ENCODE data around the gene HOXA7.

The HOXA7 gene
- total RNA-seq = 0 reads per million in 4 experiments

DNA sequence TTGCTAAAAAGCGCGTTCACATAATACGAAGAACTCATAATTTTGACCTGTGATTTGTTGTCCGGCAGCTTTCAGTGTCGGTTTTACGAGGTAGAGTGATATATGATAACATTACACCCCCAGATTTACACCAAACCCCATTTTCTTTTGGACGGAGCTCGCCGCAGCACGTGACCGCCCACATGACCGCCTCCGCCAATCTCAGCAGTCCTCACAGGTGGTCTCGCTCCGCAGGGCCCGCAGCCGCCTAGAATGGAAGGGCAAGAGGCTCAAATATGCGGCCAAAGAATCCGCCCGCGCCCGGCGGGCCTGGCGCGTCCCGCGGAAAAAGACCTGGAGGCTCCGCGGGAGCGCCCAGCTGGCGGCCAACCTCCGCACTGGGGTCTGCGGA lies at the start of gene HOXA7:
TSS of gene HOXA7 (minus strand) at position 168 of the 391 bp plus-strand sequence. CDS start at position 38, 130 bp downstream.
- no peak for DNase-seq

DNA sequence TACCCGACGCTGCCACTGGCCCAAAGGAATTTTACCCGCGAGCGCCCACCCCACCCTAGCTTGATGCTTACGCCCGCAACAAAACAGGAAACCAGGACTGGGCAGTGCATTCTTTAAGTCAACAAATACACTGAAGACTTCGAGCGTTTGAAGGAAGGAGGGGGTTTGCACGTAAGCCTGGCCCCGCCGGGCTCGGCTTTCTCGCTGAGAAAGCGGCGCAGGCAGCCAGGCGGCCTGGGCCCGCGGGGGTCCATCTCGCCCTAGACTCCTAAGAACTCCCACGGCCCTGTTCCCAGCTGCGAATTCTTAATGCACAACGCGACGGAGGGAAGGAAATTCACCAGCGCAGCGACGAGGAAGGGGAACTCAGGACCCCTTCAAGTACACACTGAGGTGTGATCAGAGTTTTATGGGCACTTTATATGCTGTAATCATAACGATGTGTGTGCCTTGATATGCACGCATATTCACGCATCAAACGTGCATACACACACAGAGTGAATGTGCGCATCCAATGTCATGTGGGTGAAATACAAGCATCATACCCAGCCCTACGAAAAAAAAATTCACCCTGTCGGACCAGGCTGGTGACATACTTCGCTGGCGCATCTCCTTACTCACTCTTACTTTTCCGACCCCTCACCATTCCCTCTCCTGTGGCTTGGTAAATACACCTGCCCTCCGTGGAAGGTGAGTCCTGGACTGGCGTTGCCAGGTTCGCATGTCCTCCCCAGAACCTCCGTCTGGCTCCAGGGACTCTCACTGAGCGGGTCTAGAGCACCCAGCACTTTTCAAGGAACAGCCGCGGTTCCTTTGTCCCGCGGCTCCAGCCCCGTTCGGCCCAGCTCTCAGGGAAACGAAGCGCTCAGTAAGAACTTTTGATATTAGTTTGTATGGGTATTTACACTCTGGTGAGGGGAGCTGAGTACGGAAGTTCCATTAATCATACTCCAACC lies 49.1 kb upstream of the HOXA7 start:
- no peak for DNase-seq

- no peak for DNase-seq
Measured at GRCh38 chr7:27204851-27205322, 48.4 kb upstream of the HOXA7 start.

GRCh38 chr7:27203964-27204594 lies 47.6 kb upstream of the HOXA7 start:
- no peak for DNase-seq

DNA sequence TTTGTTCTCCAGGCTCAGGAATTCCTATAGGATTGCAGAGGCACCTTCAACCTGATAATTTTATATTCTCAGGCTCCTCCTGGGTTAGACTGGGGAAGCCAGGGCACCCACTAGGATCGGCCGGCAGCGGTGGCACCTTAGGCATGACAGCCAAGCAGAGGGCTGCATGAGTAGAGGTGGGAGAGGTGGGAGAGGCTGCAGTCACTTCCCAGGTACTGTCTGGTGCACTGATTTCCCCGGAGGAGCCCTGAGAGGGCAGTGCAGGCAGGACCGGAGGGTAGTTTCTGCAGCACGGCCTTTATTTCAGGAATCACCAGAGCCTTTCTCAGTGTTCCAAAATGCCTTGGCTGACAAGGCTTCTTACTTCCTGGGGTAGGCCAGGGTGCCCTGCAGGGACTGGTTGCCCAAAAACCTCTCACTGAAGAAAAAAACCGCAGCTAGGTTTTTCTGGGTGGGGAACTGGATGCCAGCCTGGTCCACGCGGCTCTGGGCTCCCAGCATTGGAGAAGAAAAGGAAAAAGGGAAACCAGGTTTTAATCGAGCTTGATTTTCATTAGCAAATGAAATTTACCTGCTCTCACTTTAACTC lies 47.0 kb upstream of the HOXA7 start:
- no peak for DNase-seq

- DNase-seq = no peak
Measured at GRCh38 chr7:27202862-27203134, 46.3 kb upstream of the HOXA7 start.

DNA sequence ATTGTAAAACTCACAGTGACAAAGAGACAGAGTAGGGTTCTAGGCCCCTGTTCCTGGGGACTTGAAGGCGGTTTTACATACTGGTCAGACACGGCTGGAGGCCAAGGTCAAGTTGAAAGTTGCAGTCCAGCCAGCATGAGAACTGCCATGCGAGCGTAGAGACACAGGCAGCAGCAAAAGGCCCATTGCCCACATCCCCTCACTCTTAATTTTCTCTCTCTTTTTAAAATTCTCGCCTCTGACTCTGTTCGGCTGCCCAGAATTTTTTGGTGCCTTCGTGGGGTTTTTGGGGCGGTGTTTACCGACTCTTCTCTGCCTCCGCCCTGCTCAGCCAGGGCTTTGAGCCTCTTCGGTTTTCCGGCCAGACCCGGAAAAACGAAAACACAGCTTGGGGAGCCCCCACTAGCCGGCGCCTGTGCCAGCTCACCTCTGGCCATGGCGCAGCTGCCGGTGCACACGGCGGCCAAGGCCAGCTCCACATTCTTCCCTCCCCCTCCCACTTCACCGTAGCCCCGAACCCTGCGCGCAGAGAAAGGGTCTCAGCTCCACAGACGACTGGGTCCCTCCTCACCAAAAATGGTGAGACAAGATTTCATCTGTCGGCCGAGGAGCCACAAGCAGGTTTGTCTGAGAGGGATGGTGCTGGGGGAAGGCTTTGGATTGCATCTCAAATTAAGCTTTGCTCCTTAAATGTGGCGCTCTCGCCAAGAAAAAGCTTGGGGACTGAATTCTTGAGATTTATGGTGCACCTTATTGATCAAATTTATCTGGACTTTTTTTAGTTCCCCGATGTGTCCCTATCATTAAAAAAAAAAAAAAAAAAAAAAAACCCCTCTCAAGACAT lies 45.8 kb upstream of the HOXA7 start:
- no peak for DNase-seq

GRCh38 chr7:27201580-27202017 lies 45.1 kb upstream of the HOXA7 start:
- DNase-seq = no peak

- no peak for DNase-seq
Measured at GRCh38 chr7:27200761-27201579, 44.5 kb upstream of the HOXA7 start.

DNA sequence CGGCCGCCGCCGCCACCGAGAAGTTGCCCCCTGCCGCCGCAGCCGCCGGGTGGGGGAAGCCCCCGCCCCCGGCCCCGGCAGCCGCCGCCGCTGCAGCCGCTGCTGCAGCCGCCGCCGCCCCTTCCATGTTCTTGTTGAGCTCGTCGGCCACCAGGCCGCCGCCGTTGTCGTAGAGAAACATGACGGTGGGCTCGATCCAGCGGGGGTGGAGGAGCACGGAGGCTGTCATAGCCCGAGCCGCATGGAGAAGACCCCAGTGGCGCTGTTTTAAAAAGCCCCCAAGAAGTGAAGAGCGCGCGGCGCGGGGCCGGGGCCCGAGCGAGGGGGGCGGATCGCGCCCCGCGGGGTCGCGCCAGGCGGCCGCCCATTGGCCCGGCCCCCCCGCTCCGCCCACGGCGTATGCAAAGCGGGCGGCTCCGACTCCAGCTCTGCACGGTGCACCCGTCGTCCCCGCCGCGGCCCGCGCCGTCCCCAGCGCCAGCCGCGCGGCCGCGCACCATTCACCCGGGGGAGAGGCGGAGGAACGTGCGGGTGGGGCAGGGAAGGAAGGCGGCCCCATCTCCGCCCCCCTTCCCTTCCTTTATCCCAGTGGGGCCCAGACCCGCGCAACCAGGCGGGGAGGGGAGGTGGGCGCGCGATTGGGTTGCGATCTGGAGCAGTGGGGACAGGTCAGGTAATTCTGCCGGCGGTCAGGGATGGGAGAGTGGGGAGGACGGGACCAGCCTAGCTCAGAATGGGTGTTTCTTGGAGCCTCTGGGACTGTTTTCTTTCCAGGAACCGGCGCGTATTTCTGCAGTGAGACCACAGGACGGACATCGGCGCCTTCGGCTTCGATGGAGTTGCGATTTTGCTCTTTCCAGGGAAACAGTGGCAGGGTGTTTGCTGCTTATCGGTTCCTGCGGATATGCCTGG lies 43.6 kb upstream of the HOXA7 start, which contains the start of gene HOXA13:
TSS of gene HOXA13 (minus strand) at position 243 of the 912 bp plus-strand sequence. CDS start at position 229, 14 bp downstream.
- DNase-seq = no peak

DNA sequence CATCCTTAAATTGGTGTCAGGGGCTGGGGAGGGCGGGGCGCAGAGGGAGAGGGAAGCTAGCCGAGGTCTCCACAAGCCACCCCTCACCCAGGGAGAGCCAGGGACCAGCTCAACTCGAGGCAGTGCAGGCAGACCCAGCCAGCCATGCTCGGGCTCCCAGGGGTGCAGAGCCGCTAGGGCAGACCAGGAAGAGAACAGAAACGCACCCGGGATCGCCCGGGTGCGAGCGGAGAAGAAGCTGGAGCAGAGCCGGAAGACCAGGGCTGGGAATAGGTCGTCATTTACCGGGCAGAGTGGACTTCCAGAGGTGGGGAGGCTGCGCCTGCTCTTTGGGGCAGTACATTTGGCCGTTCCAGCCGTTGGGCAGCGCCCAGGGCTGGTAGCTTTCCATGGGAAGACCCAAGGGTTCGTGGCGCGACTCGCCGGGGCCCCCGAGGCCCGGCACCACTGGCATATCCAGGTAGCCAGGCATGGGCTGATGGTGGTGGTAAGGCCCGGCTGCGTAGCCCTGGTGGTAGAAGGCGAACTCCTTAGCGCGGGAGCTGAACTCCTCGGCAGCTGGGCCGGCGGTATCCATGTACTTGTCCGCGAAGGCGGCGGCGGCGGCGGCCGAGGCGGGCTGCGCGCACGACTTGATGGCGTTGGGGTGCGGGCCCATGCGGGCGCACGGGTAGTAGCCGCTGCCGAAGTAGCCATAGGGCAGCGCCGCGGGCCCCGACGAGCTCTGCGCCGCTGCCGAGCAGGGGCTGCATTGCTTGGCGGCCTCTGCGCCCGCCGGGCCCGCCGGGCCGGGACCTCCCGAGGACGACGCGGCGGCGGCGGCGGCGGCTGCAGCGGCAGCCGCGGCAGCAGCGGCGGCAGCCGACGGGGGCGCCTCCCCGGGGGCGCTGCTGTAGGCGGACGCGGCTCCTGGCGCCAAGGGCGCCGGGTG lies 42.7 kb upstream of the HOXA7 start:
- DNase-seq = no peak

GRCh38 chr7:27198138-27198841 lies 41.8 kb upstream of the HOXA7 start:
- no peak for DNase-seq

- no peak for DNase-seq
Measured at GRCh38 chr7:27197137-27198042, 40.9 kb upstream of the HOXA7 start.

- DNase-seq = peak; percentile 76
Measured at GRCh38 chr7:27196287-27196767, 39.9 kb upstream of the HOXA7 start.

DNA sequence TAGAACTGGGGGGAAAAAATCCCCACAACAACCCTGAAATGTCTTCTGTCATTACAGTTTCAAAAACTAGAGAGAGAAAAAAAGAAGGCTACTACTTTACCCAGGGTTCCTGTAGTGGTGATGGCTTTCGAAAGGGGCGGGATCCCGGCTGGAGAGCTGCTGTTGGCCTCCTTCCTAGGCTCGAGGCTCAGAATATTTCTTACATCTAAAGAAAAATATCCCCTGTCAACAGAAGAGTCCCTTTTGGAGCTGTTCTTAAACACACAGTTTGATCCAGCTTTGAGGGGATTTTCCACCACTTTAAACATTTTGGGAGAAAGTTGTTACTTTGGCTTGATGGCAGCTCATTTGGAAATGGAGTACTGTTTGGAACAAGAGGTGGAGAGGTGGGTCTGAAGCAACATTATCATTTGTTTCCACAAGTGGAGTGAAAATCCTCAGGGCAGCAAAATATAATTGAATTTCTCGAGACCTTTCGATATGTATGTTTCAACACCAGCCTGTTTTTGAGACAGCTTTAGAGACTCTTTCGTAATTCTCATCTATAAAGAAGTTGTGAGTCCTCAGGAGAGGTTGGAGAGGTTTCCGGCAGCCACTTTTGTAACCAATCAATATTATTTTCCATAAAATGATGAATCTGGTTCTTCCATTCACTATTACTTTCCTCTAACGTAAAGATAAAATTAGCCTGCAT lies 38.4 kb upstream of the HOXA7 start:
- no peak for DNase-seq

DNA sequence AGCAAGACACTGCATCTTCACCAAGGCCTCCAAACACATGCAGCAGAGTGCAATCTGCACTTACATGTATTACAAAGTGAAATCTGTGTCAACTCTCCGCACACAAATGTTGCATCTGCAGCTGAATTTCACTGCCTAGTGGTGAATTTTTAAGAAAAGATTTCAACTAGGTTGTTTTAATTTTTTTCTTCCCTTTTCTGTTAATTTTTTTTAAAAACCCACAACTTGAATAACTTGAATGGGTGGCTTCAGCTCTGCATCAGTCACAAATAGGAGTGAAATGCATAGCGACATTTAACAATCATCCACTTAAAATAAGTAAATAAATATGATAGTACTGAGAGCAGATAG lies 37.5 kb upstream of the HOXA7 start:
- DNase-seq = no peak

All from effector CD8-positive, alpha-beta T cell (primary cell).